Osteocyte (in vitro differentiated cells): Measurements from ENCODE around the gene MXI1. TPM values are rescaled to one million over a fixed set of nuclear protein-coding genes. Genes with fewer than 3 reads are reported as not detected.
"Not testable (repeated sequence)": the region's sequence is repeated elsewhere in the genome, so short reads cannot be mapped to it uniquely, and the experiment has no call there.

Source experiments
- DNase-seq: peaks from one replicate; pipeline ENCODE4 v3.0.0; 2021; ENCODE audit warnings: mixed read lengths; ENCODE audit not compliant: unreplicated experiment; ENCODE audit errors: extremely low spot score
- H3K27ac Mint-ChIP-seq: one replicate; pipeline ENCODE4 v1.8.0; 2021; ENCODE audit warnings: mild to moderate bottlenecking, mixed read lengths; ENCODE audit not compliant: unreplicated experiment
- H3K27me3 Mint-ChIP-seq: one replicate; pipeline ENCODE4 v1.8.0; 2021; ENCODE audit warnings: mixed read lengths; ENCODE audit not compliant: unreplicated experiment
- H3K36me3 Mint-ChIP-seq: one replicate; pipeline ENCODE4 v1.8.0; 2021; ENCODE audit warnings: mixed read lengths; ENCODE audit not compliant: unreplicated experiment
- H3K4me1 Mint-ChIP-seq: one replicate; pipeline ENCODE4 v1.8.0; 2021; ENCODE audit warnings: mixed read lengths; ENCODE audit not compliant: unreplicated experiment
- H3K4me3 Mint-ChIP-seq: one replicate; pipeline ENCODE4 v1.8.0; 2021; ENCODE audit warnings: mild to moderate bottlenecking, moderate library complexity, mixed read lengths; ENCODE audit not compliant: unreplicated experiment
- H3K9me3 Mint-ChIP-seq: one replicate; pipeline ENCODE4 v1.8.0; 2021; ENCODE audit warnings: mixed read lengths; ENCODE audit not compliant: unreplicated experiment
- CTCF ChIP-seq: fragments of 200-600 bp; sonication (generic); IDR thresholded peaks from 2 replicates; pipeline ENCODE4 v1.5.0; 2021; ENCODE audit warnings: antibody characterized with exemption, mild to moderate bottlenecking, moderate library complexity
- total RNA-seq: library from RNA; stranded (reverse); gene quantifications from 2 replicates; pipeline ENCODE4 v1.2.1, GENCODE V29; 2021

The MXI1 gene
- total RNA-seq, 1 donor from 2014 or later = 32.2 TPM

- Mint-ChIP-seq H3K4me3 (no peak overlapping the region), H3K27ac (no peak overlapping the region), H3K36me3 (peaks cover 6% of the 10 kb centered on the region), H3K4me1 (peaks cover 14% of the 10 kb centered on the region), H3K27me3 (no peaks in the 10 kb centered on the region), H3K9me3 (peaks cover 20% of the 10 kb centered on the region)
- DNase-seq = no peak
- TF ChIP-seq CTCF = no peak
These were observed 117.4 kb downstream of the MXI1 start for GRCh38 chr10:110324805-110325280.

DNA sequence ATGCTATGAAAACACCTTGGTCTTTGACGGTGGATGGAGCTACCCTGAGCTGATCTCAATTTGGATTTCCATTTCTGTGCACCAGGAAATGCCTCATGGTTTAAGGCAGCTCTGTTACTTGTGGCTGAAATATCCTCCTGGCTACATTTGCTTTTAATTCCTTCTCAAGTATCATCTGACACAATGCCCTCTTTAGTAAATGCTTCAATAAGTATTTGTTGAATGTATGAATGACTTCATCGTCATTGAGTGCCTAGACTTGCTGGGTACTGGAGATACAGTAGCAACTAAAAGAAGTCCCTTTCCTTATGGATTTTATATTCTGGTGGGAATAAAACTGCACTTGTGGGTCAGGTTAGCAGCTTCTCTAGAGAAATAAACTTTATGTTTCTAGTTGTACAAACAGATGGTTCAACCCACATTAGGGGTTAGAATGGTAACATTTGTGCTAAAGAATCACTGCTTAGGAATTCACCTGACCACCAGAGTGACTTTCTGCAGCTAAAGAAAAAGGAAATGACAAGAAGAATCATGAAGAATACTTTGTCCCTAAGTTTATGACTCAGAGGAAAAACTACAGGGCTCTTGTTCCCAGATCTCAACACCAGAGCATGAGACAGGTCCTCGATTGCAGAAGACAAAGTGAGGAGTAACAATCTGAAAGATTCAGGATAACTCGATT is 119.1 kb downstream of the MXI1 start:
- Mint-ChIP-seq H3K36me3 (peaks cover 7% of the 10 kb centered on the region), H3K9me3 (peaks cover 24% of the 10 kb centered on the region), H3K4me1 (peaks cover 14% of the 10 kb centered on the region), H3K27me3 (no peaks in the 10 kb centered on the region), H3K27ac (no peak overlapping the region), H3K4me3 (no peak overlapping the region)
- no peak for DNase-seq
- no peak for TF ChIP-seq CTCF

GRCh38 chr10:110327262-110327914 is 120.0 kb downstream of the MXI1 start:
- no peak for TF ChIP-seq CTCF
- Mint-ChIP-seq H3K4me3 (no peak overlapping the region), H3K9me3 (peaks cover 19% of the 10 kb centered on the region), H3K27me3 (no peaks in the 10 kb centered on the region), H3K27ac (no peak overlapping the region), H3K36me3 (peaks cover 4% of the 10 kb centered on the region), H3K4me1 (peaks cover 14% of the 10 kb centered on the region)
- DNase-seq = no peak

GRCh38 chr10:110330675-110331074 is 123.3 kb downstream of the MXI1 start:
- no peaks in the 10 kb centered on the region for H3K27me3 Mint-ChIP-seq
- peaks cover 4% of the 10 kb centered on the region for H3K36me3 Mint-ChIP-seq
- H3K9me3 Mint-ChIP-seq = peaks cover 15% of the 10 kb centered on the region
- no peak for TF ChIP-seq CTCF
- H3K4me3 Mint-ChIP-seq = no peak overlapping the region
- H3K4me1 Mint-ChIP-seq = peaks cover 21% of the 10 kb centered on the region
- H3K27ac Mint-ChIP-seq = no peak overlapping the region
- no peak for DNase-seq

DNA sequence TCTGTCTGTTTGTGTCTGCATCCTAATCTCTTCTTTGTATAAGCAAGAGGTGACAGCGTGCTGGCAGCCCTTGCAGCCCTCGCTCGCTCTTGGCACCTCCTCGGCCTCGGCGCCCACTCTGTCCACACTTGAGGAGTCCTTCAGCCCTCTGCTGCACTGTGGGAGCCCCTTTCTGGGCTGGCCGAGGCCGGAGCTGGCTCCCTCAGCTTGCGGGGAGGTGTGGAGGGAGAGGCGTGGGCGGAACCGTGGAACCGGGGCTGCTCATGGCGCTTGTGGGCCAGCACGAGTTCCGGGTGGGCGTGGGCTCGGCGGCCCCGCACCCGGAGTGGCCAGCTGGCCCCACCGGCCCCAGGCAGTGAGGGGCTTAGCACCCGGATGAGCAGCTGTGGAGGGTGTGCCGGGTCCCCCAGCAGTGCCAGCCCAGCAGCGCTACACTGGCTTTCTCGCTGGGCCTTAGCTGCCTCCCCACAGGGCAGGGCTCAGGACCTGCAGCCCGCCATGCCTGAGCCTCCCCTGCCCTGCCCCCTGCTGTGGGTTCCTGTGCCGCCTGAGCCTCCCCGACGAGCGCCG is 123.9 kb downstream of the MXI1 start:
- not testable (repeated sequence) for H3K4me3 Mint-ChIP-seq, H3K27ac Mint-ChIP-seq, H3K36me3 Mint-ChIP-seq, DNase-seq, H3K27me3 Mint-ChIP-seq
- H3K4me1 Mint-ChIP-seq = peaks cover 23% of the 10 kb centered on the region
- H3K9me3 Mint-ChIP-seq = peaks cover 15% of the 10 kb centered on the region
